ENCODE measurements around the gene SCNN1A. TPM values are rescaled to one million over a fixed set of nuclear protein-coding genes. Genes with fewer than 3 reads are reported as not detected.
"Not testable (repeated sequence)": the region's sequence is repeated elsewhere in the genome, so short reads cannot be mapped to it uniquely, and the experiment has no call there.

SCNN1A gene
- total RNA-seq, 2 experiments from 2014 or later = 0.17 to 0.26 TPM

GRCh38 chr12:6347367-6348338, 27.7 kb downstream of the SCNN1A start:
- peaks cover 35% of the 10 kb centered on the region for H3K4me1 Mint-ChIP-seq (ENCODE audit: low read depth)
- ChIA-PET CTCF (no interaction called here), POLR2A (no interaction called here)
- no peak for DNase-seq
- intact Hi-C loops (cut with micrococcal nuclease) = no loop called here
- no peak overlapping the region for H3K27ac Mint-ChIP-seq
- H3K36me3 Mint-ChIP-seq = no peaks in the 10 kb centered on the region
- no peak overlapping the region for H3K4me3 Mint-ChIP-seq
- H3K9me3 Mint-ChIP-seq = no peaks in the 10 kb centered on the region
- H3K27me3 Mint-ChIP-seq = no peaks in the 10 kb centered on the region

GRCh38 chr12:6346942-6347341, 28.4 kb downstream of the SCNN1A start:
- H3K4me3 Mint-ChIP-seq = no peak overlapping the region
- peaks cover 42% of the 10 kb centered on the region for H3K4me1 Mint-ChIP-seq (ENCODE audit: low read depth)
- no peaks in the 10 kb centered on the region for H3K27me3 Mint-ChIP-seq
- H3K27ac Mint-ChIP-seq = no peak overlapping the region
- POLR2A ChIA-PET = no interaction called here
- H3K9me3 Mint-ChIP-seq = no peaks in the 10 kb centered on the region
- intact Hi-C loops (cut with micrococcal nuclease) = no loop called here
- no peaks in the 10 kb centered on the region for H3K36me3 Mint-ChIP-seq
- CTCF ChIA-PET = interaction anchor here (3.7 kb wide), 1 partner anchor 24 kb away, joined by 14 read pairs; no protein-coding TSS in a partner anchor
- no peak for DNase-seq

GRCh38 chr12:6346235-6346832, 29.0 kb downstream of the SCNN1A start:
- Mint-ChIP-seq H3K36me3 (no peaks in the 10 kb centered on the region), H3K9me3 (no peaks in the 10 kb centered on the region), H3K27me3 (no peaks in the 10 kb centered on the region), H3K4me1 (ENCODE audit: low read depth) (peaks cover 44% of the 10 kb centered on the region), H3K27ac (no peak overlapping the region), H3K4me3 (no peak overlapping the region)
- POLR2A ChIA-PET = interaction anchor here (1.0 to 1.8 kb wide), 4 partner anchors 10 to 186 kb away, joined by 3 to 11 read pairs (median 4); no protein-coding TSS in a partner anchor
- DNase-seq = no peak
- intact Hi-C loops (cut with micrococcal nuclease) = no loop called here
- CTCF ChIA-PET = interaction anchor here (1.0 to 3.7 kb wide), 5 partner anchors 14 to 119 kb away, joined by 4 to 14 read pairs (median 5); no protein-coding TSS in a partner anchor

GRCh38 chr12:6345319-6346091, 29.9 kb downstream of the SCNN1A start:
- Mint-ChIP-seq H3K9me3 (no peaks in the 10 kb centered on the region), H3K27ac (peak overlapping the region; percentile 73), H3K4me3 (no peak overlapping the region), H3K27me3 (no peaks in the 10 kb centered on the region), H3K4me1 (ENCODE audit: low read depth) (peaks cover 44% of the 10 kb centered on the region), H3K36me3 (no peaks in the 10 kb centered on the region)
- ChIA-PET POLR2A (interaction anchor here (0.8 to 1.8 kb wide), 6 partner anchors 10 to 187 kb away, joined by 3 to 11 read pairs (median 4); partner anchors contain the start of gene VAMP1), CTCF (interaction anchor here (0.8 to 3.7 kb wide), 9 partner anchors 9 to 120 kb away, joined by 4 to 14 read pairs (median 5); no protein-coding TSS in a partner anchor)
- DNase-seq = peak; percentile 83
- intact Hi-C loops (cut with micrococcal nuclease) = loop anchor here (1.0 kb wide), 2 partner anchors 9 to 15 kb away; no protein-coding TSS in a partner anchor

GRCh38 chr12:6344101-6344660, 31.2 kb downstream of the SCNN1A start:
- H3K4me3 Mint-ChIP-seq; H3K27me3 Mint-ChIP-seq; H3K9me3 Mint-ChIP-seq; DNase-seq; intact Hi-C loops (cut with micrococcal nuclease); H3K27ac Mint-ChIP-seq; H3K36me3 Mint-ChIP-seq: not testable (repeated sequence)
- H3K4me1 Mint-ChIP-seq (ENCODE audit: low read depth) = peaks cover 44% of the 10 kb centered on the region
- POLR2A ChIA-PET = interaction anchor here (0.8 to 1.2 kb wide), 2 partner anchors 9 to 17 kb away, joined by 3 read pairs; no protein-coding TSS in a partner anchor
- CTCF ChIA-PET = interaction anchor here (0.6 to 3.7 kb wide), 4 partner anchors 19 to 120 kb away, joined by 3 to 14 read pairs (median 6); no protein-coding TSS in a partner anchor

- Mint-ChIP-seq H3K4me3 (no peak overlapping the region), H3K4me1 (ENCODE audit: low read depth) (peaks cover 44% of the 10 kb centered on the region), H3K27me3 (no peaks in the 10 kb centered on the region), H3K27ac (no peak overlapping the region), H3K36me3 (no peaks in the 10 kb centered on the region), H3K9me3 (no peaks in the 10 kb centered on the region)
- CTCF ChIA-PET = interaction anchor here (0.6 to 3.7 kb wide), 3 partner anchors 20 to 120 kb away, joined by 3 to 14 read pairs (median 4); no protein-coding TSS in a partner anchor
- POLR2A ChIA-PET = interaction anchor here (0.5 to 1.6 kb wide), 4 partner anchors 8 to 189 kb away, joined by 3 to 4 read pairs (median 3); partner anchors contain the start of gene VAMP1
- DNase-seq = no peak
- intact Hi-C loops (cut with micrococcal nuclease) = no loop called here
These were observed 31.8 kb downstream of the SCNN1A start for GRCh38 chr12:6343518-6343917.

GRCh38 chr12:6342140-6342889, 33.0 kb downstream of the SCNN1A start:
- Mint-ChIP-seq H3K36me3 (no peaks in the 10 kb centered on the region), H3K4me1 (ENCODE audit: low read depth) (peaks cover 41% of the 10 kb centered on the region), H3K9me3 (no peaks in the 10 kb centered on the region), H3K27ac (no peak overlapping the region), H3K27me3 (no peaks in the 10 kb centered on the region), H3K4me3 (no peak overlapping the region)
- no peak for DNase-seq
- POLR2A ChIA-PET = interaction anchor here (1.1 to 1.6 kb wide), 2 partner anchors 21 to 128 kb away, joined by 4 to 6 read pairs; partner anchors contain the start of gene VAMP1
- intact Hi-C loops (cut with micrococcal nuclease) = no loop called here
- CTCF ChIA-PET = interaction anchor here (0.9 to 1.2 kb wide), 2 partner anchors 123 to 124 kb away, joined by 3 to 4 read pairs; no protein-coding TSS in a partner anchor

- DNase-seq = peak; percentile 71
- intact Hi-C loops (cut with micrococcal nuclease) = no loop called here
- H3K9me3 Mint-ChIP-seq = no peaks in the 10 kb centered on the region
- H3K27me3 Mint-ChIP-seq = no peaks in the 10 kb centered on the region
- ChIA-PET CTCF (interaction anchor here (0.9 to 1.2 kb wide), 2 partner anchors 124 to 125 kb away, joined by 3 to 4 read pairs; no protein-coding TSS in a partner anchor), POLR2A (interaction anchor here (0.6 to 1.6 kb wide), 3 partner anchors 21 to 129 kb away, joined by 3 to 6 read pairs (median 4); partner anchors contain the start of gene VAMP1)
- no peak within 1 kb of the TSS for H3K27ac Mint-ChIP-seq
- H3K4me3 Mint-ChIP-seq = no peak within 1 kb of the TSS
- no peaks in the 10 kb centered on the region for H3K36me3 Mint-ChIP-seq
- H3K4me1 Mint-ChIP-seq (ENCODE audit: low read depth) = peaks cover 35% of the 10 kb centered on the region
These were observed 33.8 kb downstream of the SCNN1A start, which contains the start of gene TNFRSF1A for GRCh38 chr12:6341417-6342139. TSS of gene TNFRSF1A (minus strand) at chr12:6342076. CDS start at chr12:6341814, 262 bp downstream.

- ChIA-PET POLR2A (interaction anchor here (0.6 to 2.2 kb wide), 2 partner anchors 122 to 194 kb away, joined by 3 to 7 read pairs; partner anchors contain the start of gene GAPDH), CTCF (no interaction called here)
- Mint-ChIP-seq H3K27me3 (no peaks in the 10 kb centered on the region), H3K36me3 (no peaks in the 10 kb centered on the region), H3K9me3 (no peaks in the 10 kb centered on the region), H3K4me1 (ENCODE audit: low read depth) (peaks cover 30% of the 10 kb centered on the region), H3K27ac (no peak overlapping the region), H3K4me3 (no peak overlapping the region)
- DNase-seq = no peak
- intact Hi-C loops (cut with micrococcal nuclease) = no loop called here
These were observed 34.5 kb downstream of the SCNN1A start for GRCh38 chr12:6340745-6341416.
